T-helper 22 cell (primary cell): ENCODE results near the gene UPK3A.

Source experiments
- DNase-seq: peaks from one replicate; pipeline ENCODE4 v3.0.0-alpha.2; 2020; ENCODE audit warnings: low read depth

Gene UPK3A

GRCh38 chr22:45284705-45285262 lies at the start of gene UPK3A:
TSS of gene UPK3A (plus strand) at chr22:45284949. CDS start at chr22:45285014, 65 bp downstream.
- peak; percentile 33 for DNase-seq

GRCh38 chr22:45235101-45235777 lies 49.5 kb upstream of the UPK3A start:
- no peak for DNase-seq

GRCh38 chr22:45235851-45236342 lies 48.9 kb upstream of the UPK3A start:
- no peak for DNase-seq

- DNase-seq: no peak
Measured at GRCh38 chr22:45237065-45237990, 47.4 kb upstream of the UPK3A start.

- DNase-seq: no peak
Measured at GRCh38 chr22:45238076-45238956, 46.4 kb upstream of the UPK3A start.

GRCh38 chr22:45238957-45239680 lies 45.6 kb upstream of the UPK3A start:
- DNase-seq: no peak

- DNase-seq: no peak
Measured at GRCh38 chr22:45239681-45240051, 45.1 kb upstream of the UPK3A start.

GRCh38 chr22:45240104-45240809 lies 44.5 kb upstream of the UPK3A start:
- DNase-seq: no peak

GRCh38 chr22:45240810-45241631 lies 43.7 kb upstream of the UPK3A start, which contains the start of gene KIAA0930:
TSS of gene KIAA0930 (minus strand) at chr22:45240894. CDS start at chr22:45240703, 191 bp downstream.
- peak; percentile 77 for DNase-seq

GRCh38 chr22:45242778-45243191 lies 42.0 kb upstream of the UPK3A start:
- no peak for DNase-seq

- DNase-seq: no peak
Measured at GRCh38 chr22:45244916-45245315, 39.8 kb upstream of the UPK3A start.

- DNase-seq: no peak
Measured at GRCh38 chr22:45246060-45246985, 38.4 kb upstream of the UPK3A start.

GRCh38 chr22:45248832-45249561 lies 35.8 kb upstream of the UPK3A start:
- no peak for DNase-seq

- DNase-seq: no peak
Measured at GRCh38 chr22:45251825-45252224, 32.9 kb upstream of the UPK3A start.

- DNase-seq: no peak
Measured at GRCh38 chr22:45253039-45253641, 31.6 kb upstream of the UPK3A start.

- no peak for DNase-seq
Measured at GRCh38 chr22:45254388-45254787, 30.4 kb upstream of the UPK3A start.

GRCh38 chr22:45254789-45255278 lies 29.9 kb upstream of the UPK3A start:
- DNase-seq: no peak
